ENCODE results near the gene ZFAND3. TPM values are rescaled to one million over a fixed set of nuclear protein-coding genes. Genes with fewer than 3 reads are reported as not detected.

Gene ZFAND3
- total and polyA plus RNA-seq, 7 donors: 48.5 to 166 (median 141) TPM

- ATAC-seq (no peak), DNase-seq (no peak)
- Histone ChIP-seq H3K36me3 (ENCODE audit: insufficient read depth in 1 of 2, low read depth in 1 of 2) (peaks cover 0 to 3% of the 10 kb centered on the region in 2 donors), H3K27me3 (ENCODE audit: insufficient read depth in 3 of 3, low read length in 2 of 3) (no peaks in the 10 kb centered on the region), H3K4me1 (no peaks in the 10 kb centered on the region), H3K27ac (no peak overlapping the region), H3K9me3 (no peaks in the 10 kb centered on the region), H3K4me3 (no peak overlapping the region)
- intact Hi-C loops (cut with DNase I): no loop called here
- WGBS, 3 donors: 83 to 89% (median 88%) methylated on average over 14 of the region's 14 CpGs
- TF ChIP-seq CTCF (IDR thresholded peaks at IDR 0.05): no peak
Measured at GRCh38 chr6:38164671-38165108, 345.2 kb downstream of the ZFAND3 start.

- intact Hi-C loops (cut with DNase I): no loop called here
- H3K4me3 ChIP-seq: no peak overlapping the region
- H3K27ac ChIP-seq: no peak overlapping the region
- ATAC-seq (no peak), DNase-seq (no peak)
- no peaks in the 10 kb centered on the region for H3K36me3 ChIP-seq (ENCODE audit: insufficient read depth in 1 of 2, low read depth in 1 of 2)
- H3K27me3 ChIP-seq (ENCODE audit: insufficient read depth in 3 of 3, low read length in 2 of 3): no peaks in the 10 kb centered on the region
- H3K9me3 ChIP-seq: no peaks in the 10 kb centered on the region
- 70 to 77% (median 75%) methylated on average over 27 to 32 of the region's 32 CpGs for WGBS, 3 donors
- TF ChIP-seq CTCF (IDR thresholded peaks at IDR 0.05): no peak
- H3K4me1 ChIP-seq: no peaks in the 10 kb centered on the region
Measured at GRCh38 chr6:38166411-38167240, 347.1 kb downstream of the ZFAND3 start.

- intact Hi-C loops (cut with DNase I): no loop called here
- ATAC-seq (no peak), DNase-seq (no peak)
- Histone ChIP-seq H3K27me3 (ENCODE audit: insufficient read depth in 3 of 3, low read length in 2 of 3) (no peaks in the 10 kb centered on the region), H3K4me1 (no peaks in the 10 kb centered on the region), H3K4me3 (no peak overlapping the region), H3K36me3 (ENCODE audit: insufficient read depth in 1 of 2, low read depth in 1 of 2) (no peaks in the 10 kb centered on the region), H3K9me3 (no peaks in the 10 kb centered on the region), H3K27ac (no peak overlapping the region)
- WGBS, 3 donors: 80 to 93% (median 88%) methylated on average over 11 of the region's 11 CpGs
- TF ChIP-seq CTCF (IDR thresholded peaks at IDR 0.05): no peak
Measured at GRCh38 chr6:38167598-38167997, 348.1 kb downstream of the ZFAND3 start.

GRCh38 chr6:38168126-38168525 is 348.6 kb downstream of the ZFAND3 start:
- intact Hi-C loops (cut with DNase I): no loop called here
- DNase-seq: no peak
- ATAC-seq: no peak
- H3K4me1 ChIP-seq: no peaks in the 10 kb centered on the region
- TF ChIP-seq CTCF (IDR thresholded peaks at IDR 0.05): no peak
- H3K9me3 ChIP-seq: no peaks in the 10 kb centered on the region
- 87 to 97% (median 94%) methylated on average over 7 to 13 of the region's 13 CpGs for WGBS, 3 donors
- H3K27ac ChIP-seq: no peak overlapping the region
- no peaks in the 10 kb centered on the region for H3K36me3 ChIP-seq (ENCODE audit: insufficient read depth in 1 of 2, low read depth in 1 of 2)
- H3K27me3 ChIP-seq (ENCODE audit: insufficient read depth in 3 of 3, low read length in 2 of 3): no peaks in the 10 kb centered on the region
- no peak overlapping the region for H3K4me3 ChIP-seq
